PFSK-1 (cell line): ENCODE results near the gene SYS1.

Source experiments
- FOXP2 ChIP-seq: optimal IDR thresholded peaks from 2 replicates; pipeline ENCODE3; 2011; ENCODE audit warnings: borderline replicate concordance, control low read depth, inconsistent platforms; ENCODE audit not compliant: insufficient read depth; ENCODE audit errors: extremely low read length, extremely low read depth
- POLR2AphosphoS5 ChIP-seq: IDR thresholded peaks from 2 replicates; pipeline ENCODE4 v1.6.1; 2012; ENCODE audit warnings: low read depth, mild to moderate bottlenecking, control low read depth, low read length, moderate library complexity
- SIN3A ChIP-seq: IDR thresholded peaks from 2 replicates; pipeline ENCODE4 v1.6.1; 2012; ENCODE audit warnings: mild to moderate bottlenecking, low read length, moderate library complexity, borderline replicate concordance; ENCODE audit not compliant: insufficient read depth
- TF ChIP-seq, protein P1 (sequence below), 2 experiments: IDR thresholded peaks; 2 replicates each; pipeline versions ENCODE4 v1.6.1 to v1.8.0; 2011 to 2012; ENCODE audit warnings: low read depth in 2 of 2, low read length in 2 of 2, control low read depth in 1 of 2, inconsistent platforms in 1 of 2, mild to moderate bottlenecking in 1 of 2, moderate library complexity in 1 of 2; ENCODE audit not compliant: insufficient read depth in 1 of 2

DNA sequence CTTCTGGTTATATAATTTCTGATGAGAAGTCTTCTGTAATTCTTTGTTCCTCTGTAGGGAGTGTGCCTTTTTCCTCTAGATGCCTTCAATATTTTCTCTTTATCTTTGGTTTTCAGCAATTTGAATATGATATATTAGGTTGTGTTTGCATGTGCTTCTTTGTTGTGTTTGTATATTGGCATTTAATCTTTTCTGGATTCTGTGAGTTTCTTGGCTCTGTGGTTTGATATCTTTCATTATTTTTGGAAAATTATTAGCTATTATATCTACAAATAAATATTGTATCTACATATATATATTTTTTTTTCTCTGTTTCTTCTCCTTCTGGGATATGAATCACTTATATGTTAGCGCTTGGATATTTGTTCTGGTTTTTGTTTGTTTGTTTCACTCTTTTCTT is 36.1 kb downstream of the SYS1 start:
- TF ChIP-seq SIN3A (no peak), POLR2AphosphoS5 (no peak), FOXP2 (no peak)
- TF ChIP-seq, protein P1, sequence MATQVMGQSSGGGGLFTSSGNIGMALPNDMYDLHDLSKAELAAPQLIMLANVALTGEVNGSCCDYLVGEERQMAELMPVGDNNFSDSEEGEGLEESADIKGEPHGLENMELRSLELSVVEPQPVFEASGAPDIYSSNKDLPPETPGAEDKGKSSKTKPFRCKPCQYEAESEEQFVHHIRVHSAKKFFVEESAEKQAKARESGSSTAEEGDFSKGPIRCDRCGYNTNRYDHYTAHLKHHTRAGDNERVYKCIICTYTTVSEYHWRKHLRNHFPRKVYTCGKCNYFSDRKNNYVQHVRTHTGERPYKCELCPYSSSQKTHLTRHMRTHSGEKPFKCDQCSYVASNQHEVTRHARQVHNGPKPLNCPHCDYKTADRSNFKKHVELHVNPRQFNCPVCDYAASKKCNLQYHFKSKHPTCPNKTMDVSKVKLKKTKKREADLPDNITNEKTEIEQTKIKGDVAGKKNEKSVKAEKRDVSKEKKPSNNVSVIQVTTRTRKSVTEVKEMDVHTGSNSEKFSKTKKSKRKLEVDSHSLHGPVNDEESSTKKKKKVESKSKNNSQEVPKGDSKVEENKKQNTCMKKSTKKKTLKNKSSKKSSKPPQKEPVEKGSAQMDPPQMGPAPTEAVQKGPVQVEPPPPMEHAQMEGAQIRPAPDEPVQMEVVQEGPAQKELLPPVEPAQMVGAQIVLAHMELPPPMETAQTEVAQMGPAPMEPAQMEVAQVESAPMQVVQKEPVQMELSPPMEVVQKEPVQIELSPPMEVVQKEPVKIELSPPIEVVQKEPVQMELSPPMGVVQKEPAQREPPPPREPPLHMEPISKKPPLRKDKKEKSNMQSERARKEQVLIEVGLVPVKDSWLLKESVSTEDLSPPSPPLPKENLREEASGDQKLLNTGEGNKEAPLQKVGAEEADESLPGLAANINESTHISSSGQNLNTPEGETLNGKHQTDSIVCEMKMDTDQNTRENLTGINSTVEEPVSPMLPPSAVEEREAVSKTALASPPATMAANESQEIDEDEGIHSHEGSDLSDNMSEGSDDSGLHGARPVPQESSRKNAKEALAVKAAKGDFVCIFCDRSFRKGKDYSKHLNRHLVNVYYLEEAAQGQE (IDR thresholded peaks at IDR 0.05; ENCODE audit: insufficient read depth in 1 of 2, low read depth in 2 of 2, low read length in 2 of 2), result no peak
